GM12864 (cell line): Measurements from ENCODE around the gene C7orf33.
"Not testable (repeated sequence)": the region's sequence is repeated elsewhere in the genome, so short reads cannot be mapped to it uniquely, and the experiment has no call there.

ENCODE experiments used
- DNase-seq: peaks from one replicate; pipeline ENCODE4 v3.0.0-alpha.2; 2011; ENCODE audit warnings: low read depth
- H3K4me3 ChIP-seq: 2 replicates; pipeline ENCODE4 v1.5.1; 2011; ENCODE audit warnings: mild to moderate bottlenecking, low read depth, low read length, control low read depth
- CTCF ChIP-seq: IDR thresholded peaks from 2 replicates; pipeline ENCODE4 v1.5.1; 2011; ENCODE audit warnings: low read depth, mild to moderate bottlenecking, moderate library complexity, low read length, control low read depth, inconsistent platforms; ENCODE audit errors: missing control alignments

C7orf33 gene

GRCh38 chr7:148553979-148554378, 36.6 kb upstream of the C7orf33 start:
- H3K4me3 ChIP-seq: no peak overlapping the region
- DNase-seq: no peak
- no peak for TF ChIP-seq CTCF

- no peak for DNase-seq
- TF ChIP-seq CTCF: no peak
- H3K4me3 ChIP-seq: no peak overlapping the region
These were observed 33.7 kb upstream of the C7orf33 start for GRCh38 chr7:148556892-148557291.

GRCh38 chr7:148558914-148559313, 31.7 kb upstream of the C7orf33 start:
- no peak overlapping the region for H3K4me3 ChIP-seq
- no peak for DNase-seq
- TF ChIP-seq CTCF: no peak

- no peak overlapping the region for H3K4me3 ChIP-seq
- TF ChIP-seq CTCF: no peak
- no peak for DNase-seq
These were observed 29.5 kb upstream of the C7orf33 start for GRCh38 chr7:148561099-148561498.

GRCh38 chr7:148563583-148564274, 26.8 kb upstream of the C7orf33 start:
- no peak for DNase-seq
- H3K4me3 ChIP-seq: no peak overlapping the region
- TF ChIP-seq CTCF: no peak

GRCh38 chr7:148564275-148564951, 26.2 kb upstream of the C7orf33 start:
- not testable (repeated sequence) for H3K4me3 ChIP-seq

GRCh38 chr7:148566736-148567135, 23.8 kb upstream of the C7orf33 start:
- H3K4me3 ChIP-seq: no peak overlapping the region
- DNase-seq: no peak
- TF ChIP-seq CTCF: no peak

More at GRCh38 chr7:148564275-148564951, 26.2 kb upstream of the C7orf33 start:
- peak; percentile 19 for DNase-seq
